Activated naive CD4-positive, alpha-beta T cell (primary cell): ENCODE data around the gene GALNT6.
A peak's percentile ranks its signal among the peaks of the same experiment; 100 is the strongest.
"Not testable (repeated sequence)": the region's sequence is repeated elsewhere in the genome, so short reads cannot be mapped to it uniquely, and the experiment has no call there.

ENCODE experiments used
- DNase-seq, 4 experiments: peaks; one replicate each; lab custom pipeline; 2025; lab: John Stamatoyannopoulos, UW

GALNT6 gene

DNA sequence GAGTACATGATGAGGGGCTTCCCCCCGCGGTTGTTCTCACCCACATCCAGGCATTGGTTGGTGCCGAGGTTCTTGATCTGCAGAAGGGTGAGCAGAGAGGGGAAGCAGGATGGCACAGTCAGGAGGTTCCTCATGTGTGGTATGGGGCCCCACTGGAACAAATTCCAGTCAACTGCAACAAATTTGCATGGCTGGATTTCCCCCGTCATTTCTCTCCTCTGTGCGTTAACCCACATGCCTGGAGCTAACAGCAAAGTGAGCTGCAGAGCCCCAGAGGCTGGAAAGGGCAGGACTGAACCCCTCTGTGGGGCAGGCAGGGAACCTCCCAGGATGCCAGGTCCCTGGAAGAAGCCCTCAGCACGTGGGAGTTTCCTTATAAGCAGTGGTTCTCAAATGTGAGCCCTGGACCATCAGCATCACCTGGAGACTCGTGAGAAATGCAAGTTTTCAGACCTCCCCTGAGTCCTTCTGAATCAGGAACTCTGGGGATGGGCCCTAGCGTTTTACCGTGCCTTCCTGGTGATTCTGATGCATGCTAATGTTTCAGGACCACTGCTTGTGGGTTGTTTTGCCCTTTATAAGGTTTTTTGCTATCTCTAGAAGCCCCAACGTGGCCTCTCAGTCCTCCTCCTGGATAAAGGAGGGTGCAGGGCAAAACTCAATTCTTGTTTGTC lies 33.7 kb downstream of the GALNT6 start:
- no peak for DNase-seq

DNA sequence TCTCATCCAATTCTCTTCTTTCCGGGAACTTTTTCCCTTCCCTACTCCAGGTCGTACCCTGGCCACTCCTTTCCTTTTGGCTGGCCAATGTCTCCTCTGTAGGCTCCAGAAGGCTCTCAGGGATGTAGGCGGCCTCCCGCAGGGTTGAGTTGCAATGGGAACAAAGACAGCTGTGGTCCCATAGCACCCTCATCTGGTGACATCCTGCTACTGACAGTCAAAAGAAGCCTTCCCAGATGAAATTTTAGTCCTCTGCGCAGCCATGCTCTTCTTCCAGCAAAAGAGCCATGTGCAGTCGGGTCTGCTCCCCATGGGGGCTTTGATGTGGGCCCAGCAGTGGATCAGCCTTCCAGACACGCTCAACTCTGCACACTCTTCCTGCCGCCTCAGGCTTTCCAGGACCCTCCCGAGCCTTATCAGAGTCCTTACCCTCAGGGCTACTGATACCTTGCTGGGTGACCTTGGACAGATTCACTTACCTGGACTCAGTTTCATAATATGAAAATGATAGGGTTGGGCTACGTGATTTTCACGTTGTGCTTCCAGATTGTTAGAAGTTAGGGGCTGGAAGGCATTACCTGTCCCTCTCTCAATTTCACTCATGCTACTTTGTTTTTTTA lies 39.2 kb downstream of the GALNT6 start:
- peak in 1 of 4 experiments; percentile 3 for DNase-seq

DNA sequence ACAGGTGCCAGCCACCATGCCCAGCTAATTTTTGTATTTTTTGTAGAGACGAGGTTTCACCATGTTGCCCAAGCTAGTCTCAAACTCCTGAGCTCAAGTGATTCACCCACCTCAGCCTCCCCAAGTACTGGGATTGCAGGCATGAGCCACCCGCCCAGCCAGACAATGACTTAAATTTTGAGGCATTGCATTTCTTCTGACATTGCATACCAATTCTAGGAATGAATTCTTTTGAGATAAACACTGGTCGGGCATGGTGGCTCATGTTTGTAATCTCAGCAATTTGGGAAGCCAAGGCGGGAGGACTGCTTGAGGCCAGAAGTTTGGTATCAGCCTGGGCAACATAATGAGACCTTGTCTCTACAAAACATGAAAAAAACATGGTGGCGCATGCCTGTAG lies 42.2 kb downstream of the GALNT6 start:
- DNase-seq: no peak

DNA sequence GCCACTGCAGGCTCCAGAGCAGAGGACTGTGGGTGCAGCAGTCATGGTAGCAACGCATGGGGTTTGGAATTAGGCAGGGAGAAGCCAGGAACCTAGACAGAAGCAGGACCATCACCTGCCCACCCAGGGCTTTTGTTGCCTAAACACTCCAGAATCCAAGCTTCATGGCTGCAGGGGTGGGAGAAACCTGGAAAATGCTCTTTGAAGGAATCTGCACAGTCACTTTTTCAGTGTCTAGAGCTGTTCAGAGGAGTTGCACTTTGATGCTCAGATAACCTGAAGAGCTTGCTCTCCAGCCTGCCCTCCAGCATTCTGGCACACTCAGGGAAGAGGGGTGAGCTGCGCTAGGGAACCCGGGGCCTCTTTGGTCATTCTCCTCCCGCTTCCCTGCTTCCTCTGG lies 43.1 kb downstream of the GALNT6 start:
- no peak for DNase-seq

DNA sequence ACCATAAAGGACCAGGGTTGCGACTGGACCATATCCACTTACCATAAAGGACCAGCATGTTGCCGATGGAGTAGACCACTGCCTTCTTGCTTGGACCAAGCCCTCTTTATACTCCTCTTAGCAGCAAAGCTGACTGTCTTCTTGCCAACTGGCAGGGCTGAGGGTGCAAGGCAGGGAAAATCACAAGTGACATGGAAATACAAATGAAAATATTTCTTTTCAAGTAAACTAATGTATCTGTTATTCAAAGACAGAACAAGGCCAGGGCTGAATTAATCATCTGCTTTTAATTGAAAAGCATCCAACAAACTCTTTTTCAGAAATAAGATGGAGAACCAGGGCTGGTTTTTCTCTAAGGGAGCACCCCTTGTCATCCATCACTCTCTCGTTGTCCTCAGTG lies 44.6 kb downstream of the GALNT6 start, which contains the start of gene CELA1:
Gene CELA1 (minus strand): TSS at position 99 of the 400 bp plus-strand sequence. CDS start 41 bp downstream, at position 58.
- no peak for DNase-seq

DNA sequence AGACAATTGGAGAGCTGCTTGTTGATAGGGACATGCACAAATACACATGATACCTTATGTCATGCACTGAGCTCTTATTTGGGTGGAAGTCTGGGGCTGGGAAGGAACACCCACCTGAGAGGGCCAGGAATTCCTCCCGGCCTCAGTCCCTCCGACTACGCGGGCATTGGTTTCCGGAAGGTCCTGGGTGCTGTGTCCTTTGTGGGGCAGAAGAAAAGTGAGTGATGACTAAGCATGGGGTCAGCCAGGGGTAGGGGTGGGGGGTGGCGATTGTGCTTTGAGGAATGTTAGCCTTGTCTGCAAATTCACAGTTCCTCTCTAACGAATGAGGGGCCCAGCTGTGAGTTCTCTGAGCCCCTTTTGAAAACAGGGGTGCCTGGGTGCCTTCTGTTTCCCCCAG lies 45.5 kb downstream of the GALNT6 start:
- DNase-seq: no peak

DNA sequence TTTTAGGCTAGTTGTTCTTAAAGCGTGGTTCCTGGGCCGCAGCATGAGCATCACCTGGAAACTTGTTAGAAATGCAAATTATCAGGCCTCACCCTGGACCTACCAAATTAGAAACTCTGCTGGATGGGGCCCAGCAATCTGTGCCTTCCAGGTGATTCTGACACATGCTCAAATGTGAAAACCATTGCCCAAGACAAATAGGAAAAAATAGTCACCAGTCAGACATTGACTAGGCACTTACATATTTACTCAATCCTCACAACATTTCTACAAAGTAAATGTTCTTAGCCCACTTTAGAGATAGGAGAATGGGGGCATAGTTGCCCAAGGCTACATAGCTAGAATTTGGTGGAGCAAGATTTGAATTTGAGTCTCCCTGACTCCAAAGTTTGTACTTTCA lies 48.0 kb downstream of the GALNT6 start:
- no peak for DNase-seq

DNA sequence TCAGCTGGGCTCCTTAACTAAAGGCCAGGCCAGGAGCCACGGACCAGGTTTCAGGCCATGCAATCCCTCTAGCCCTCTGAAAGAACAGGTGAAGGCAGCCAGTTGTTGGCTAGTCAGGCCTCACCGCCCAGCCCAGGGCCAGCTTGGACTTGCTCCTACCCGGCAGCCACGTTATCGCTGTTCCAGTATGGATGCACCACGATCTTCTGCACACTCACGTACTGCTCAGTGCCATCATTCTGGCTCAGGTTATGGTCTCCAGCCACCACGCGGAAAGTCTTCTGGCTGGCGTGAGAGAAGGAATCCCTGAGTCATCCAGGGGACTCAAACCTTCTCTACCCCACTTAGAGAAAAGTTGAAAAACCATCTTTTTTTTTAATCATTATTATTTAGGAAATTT lies 48.8 kb downstream of the GALNT6 start:
- DNase-seq: no peak

DNA sequence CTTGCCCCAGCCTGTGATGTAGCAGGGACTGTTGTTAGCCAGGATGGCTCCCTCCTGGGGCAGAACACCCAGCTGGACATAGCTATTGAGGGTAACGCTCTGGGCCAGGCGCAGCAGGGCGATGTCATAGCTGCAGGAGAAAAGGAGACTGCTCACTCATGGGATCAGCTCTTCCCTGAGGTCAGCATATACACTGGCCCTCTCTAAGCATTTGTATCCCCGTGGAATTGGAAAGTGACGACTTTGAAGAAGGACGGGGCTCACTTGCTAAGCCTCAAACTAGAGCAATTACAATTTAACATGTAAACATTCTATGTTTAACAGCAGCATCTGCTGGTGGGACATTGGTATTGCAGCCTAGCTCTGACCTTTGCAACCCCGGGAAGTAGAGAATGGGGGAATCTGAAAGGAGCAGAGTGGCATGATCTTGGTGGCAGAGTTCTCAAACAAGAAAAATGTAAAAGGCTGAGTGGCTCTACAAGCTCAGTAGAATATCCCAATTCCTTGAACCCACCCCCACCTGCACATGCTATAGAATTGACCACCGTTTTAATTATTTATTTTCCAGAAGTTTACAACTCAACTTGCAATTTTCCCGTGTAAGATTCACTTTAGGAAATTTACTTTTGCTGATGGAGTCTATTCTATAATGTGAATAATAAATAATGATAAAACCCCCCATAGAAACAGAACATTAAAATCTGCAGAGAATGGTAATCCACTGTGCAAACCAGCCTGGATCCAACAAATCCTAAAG lies 49.8 kb downstream of the GALNT6 start:
- peak in 3 of 4 experiments; percentile 26 to 54 (median 47) for DNase-seq

DNA sequence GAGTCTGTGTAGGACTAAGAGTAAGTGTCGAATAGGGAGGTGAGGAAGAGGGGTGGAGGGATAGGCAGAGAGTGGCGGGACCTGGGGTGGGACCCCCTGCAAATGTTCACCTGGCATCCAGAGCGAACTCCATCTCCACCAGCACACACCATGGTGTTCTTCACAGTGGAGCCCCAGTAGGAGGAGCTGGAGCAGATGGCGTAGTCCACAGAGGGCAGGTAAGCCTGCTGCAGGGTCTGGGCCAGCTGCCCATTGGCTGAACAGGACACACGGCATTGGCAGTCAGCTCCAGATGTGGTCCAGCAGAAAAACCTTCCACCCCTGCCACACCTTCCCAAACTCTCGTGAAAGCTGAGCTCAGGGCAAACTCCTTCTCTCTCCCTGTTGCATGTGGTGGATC lies 51.5 kb downstream of the GALNT6 start:
- DNase-seq: no peak

DNA sequence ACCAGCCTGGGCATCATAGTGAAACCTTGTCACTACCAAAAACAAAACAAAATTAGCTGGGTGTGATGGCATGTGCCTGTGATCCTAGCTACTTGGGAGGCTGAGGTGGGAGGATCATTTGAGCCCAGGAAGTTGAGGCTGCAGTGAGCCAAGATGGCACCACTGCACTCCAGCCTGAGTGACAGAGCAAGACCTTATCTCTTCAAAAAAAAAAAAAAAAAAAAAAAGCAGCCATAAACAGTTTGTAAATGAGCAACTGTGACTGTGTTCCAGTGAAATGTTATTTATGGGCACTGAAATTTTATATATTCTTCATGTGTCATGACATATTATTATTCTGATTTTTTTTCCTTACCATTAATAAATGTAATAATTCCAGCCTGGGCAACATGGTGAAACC lies 53.9 kb downstream of the GALNT6 start:
- DNase-seq: not testable (repeated sequence)

DNA sequence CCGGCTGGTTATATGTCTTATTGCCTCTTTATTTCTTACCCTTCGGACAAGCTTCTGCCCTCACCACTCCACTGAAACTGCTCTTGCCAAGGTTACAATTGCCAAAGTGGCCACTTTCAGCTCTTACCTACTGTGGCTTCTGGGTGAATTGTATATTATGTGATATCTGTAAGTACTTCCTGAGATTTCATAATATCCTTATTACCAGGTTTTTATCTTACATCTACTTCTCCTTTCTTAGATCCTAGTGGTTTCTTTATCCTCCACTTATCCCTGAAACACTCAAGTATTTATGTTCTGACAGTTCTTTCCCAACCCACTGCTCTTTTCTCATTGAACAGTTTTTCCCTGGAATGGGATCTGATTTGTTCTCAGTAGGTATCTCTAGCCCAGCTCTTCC lies 55.3 kb downstream of the GALNT6 start:
- DNase-seq: no peak

DNA sequence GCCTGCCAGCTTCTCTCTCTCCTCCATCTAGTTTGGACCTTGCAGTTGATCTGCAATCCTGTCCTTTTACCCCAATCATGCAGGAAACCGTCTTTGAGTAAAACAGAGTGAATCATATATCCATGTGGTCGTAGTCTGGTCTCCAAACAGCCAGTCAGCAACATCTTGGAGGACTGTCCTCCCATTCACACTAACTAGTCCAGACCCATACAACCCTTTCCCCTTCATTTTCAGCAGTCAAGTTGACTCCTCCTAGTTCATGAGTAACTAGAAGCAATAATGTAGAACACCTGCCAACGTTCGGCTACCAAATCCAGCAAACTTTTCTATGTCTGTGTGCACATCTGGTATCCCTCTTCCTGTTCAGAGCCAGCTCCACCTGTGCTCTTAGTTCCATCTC lies 56.4 kb downstream of the GALNT6 start:
- no peak for DNase-seq

DNA sequence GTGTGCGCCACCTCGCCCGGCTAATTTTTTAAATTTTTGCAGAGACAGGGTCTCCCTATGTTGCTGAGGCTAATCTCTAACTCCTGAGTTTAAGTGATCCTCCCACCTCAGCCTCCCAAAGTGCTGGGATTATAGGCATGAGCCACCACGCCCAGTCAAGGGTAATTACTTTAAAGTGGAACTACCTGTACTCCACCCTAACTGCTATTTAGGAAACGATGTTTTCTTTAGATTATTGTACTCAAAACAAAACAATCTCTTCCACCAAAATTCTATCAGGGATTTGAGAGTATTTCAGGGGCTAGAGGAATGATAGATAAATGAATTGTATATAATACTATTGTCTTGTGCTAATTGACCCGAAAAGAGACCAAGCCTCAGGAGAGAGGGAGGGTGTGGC lies 57.7 kb downstream of the GALNT6 start:
- DNase-seq: no peak

DNA sequence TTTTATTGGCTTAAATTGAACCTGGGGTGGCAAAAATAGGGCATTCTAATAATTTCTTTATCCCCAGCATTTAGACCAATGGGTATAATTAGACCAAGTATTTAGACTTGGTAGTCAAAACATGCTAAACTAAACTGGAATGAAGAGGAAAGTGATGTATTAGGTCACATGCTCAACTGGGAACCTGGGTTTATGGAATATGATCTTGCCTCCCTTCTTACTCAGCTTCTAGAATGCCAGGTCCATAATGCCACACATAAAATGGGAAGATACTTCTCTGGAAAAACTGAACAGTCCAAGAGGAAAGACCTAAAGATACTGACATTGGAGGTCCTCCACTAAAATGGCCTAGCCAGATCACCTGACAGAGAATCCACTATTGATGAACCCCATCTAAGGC lies 61.0 kb downstream of the GALNT6 start:
- DNase-seq: no peak

DNA sequence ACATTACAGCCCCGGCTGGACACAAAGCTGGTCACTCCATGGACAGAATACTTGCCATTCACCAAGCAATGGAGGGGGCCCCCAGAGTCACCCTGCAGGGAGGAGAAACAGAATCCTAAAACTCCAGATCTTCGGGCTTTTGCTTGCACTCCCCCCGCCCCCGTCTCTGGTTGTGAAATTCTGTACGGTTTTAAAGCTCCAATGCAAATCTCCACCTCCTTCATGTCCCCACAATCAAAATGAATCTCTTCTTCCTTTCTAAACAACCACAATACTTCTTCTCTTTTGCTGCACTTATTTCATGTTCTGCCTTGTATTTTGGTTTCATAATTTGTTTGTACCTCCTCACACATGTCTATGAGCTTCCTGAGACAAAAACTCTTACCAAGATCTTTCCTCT lies 61.5 kb downstream of the GALNT6 start:
- no peak for DNase-seq

DNA sequence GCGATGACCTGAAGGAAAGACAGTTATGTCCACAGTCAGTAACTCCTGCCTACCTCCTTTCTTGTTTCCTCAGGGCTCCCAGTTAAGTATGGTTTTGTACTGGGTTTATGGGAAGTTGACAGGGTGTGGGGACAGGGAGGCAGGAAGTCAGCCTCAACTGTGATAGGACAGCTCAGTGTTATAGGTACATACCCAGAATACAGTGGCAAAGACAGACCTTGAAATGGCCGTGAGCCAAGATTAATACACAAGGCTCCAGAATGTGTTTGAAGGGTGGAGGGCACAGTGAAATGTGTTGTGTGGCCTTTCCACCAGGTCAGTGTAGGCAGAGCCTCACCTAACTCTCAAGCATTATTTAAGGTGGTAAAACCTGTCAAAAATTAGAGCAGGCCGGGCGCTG lies 62.6 kb downstream of the GALNT6 start:
- DNase-seq: no peak

DNA sequence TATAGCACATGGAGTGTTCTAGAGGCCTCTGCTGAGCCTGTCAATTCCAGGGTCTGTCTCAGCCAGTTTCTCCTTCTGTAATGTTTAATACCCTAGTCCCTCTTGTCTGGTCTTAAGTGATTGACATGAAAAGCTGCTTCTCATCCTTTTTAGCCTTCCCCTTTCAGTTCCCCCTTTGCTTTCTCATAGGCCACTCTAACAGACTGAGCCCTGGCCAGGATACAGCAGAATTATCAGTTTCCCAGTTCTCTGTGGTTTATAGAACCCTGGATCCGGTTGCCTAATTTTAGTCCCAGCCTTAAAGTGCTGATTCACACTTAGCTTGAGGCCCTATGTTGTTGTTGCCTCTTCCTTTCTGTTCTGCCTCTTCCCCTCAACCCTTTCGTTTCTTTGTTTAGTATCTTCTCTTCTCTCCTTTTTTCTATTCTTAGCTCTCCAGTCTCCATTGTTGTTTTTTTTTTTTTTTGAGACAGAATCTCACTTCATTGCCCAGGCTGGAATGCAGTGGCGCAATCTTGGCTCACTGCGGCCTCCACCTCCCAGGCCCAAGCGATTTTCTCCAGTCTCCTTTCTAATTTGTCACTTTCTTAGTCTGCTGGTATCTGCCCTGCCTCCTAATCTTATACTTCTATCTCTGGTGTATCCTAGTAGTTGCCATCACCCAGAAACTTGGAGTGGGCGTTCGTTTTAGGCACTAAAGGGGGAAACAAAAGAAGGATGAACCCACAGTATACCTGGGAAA lies 64.3 kb downstream of the GALNT6 start:
- no peak for DNase-seq

DNA sequence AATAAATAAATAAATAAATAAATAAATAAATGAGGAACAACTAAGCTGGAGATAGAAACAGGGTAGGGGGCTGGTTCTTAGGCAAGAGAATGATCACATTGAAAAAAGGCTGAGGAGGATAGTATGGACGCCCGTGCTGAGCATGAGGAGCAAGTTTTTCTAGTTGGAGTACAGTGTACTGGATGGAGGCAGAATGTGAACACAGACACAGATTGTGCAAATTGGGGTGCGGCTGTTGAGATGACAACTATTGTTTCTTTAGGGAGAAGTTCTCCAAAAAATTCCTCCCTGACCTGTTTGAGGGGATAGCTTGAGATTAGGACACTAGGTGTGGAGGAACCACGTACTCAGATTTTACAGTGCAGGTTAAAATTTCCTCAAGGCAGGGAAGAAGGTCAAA lies 66.3 kb downstream of the GALNT6 start:
- DNase-seq: no peak

DNA sequence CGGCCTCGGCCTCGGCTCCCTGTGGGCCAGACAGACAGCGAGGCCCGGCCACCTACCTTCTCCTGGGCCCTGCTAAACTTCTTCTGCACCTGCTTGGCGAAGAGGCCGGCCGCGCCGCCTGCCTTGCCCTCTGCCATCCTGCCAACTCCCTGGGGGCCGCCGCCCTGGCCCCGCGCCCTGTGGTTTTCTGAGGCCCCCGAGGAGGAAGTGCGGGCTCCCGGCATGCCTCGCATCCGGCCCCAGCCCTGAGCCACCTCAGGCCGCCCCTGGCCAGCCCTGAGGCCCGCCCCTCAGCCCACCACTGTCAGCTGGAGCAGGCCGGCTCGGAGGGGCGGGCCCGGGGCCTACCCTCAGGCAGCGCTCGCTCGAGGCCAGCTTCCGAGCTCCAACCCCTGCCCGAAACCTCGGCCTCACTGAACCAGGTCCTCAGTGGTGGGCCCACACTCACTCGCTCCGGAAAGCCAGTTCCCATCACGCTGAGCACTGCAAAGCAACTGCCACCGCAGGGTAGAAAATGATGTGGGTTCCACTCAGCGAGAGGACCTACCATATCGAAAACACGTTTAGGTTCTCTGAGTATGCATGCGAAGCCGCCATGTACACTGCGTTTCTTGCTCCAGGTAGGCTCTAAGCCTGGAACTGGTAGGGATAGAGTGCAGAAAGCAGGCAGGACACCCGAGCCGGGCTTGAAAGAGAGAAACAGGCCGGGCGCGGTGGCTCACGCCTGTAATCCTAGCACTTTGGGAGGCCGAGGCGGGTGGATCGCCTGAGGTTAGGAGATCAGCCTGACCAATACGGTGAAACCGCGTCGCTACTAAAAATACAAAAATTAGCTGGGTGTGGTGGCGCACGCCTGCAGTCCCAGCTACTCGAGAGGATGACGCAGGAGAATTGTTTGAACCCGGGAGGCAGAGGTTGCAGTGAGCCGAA lies 67.0 kb downstream of the GALNT6 start, which contains the start of gene BIN2:
Gene BIN2 (minus strand): TSS at position 209 of the 930 bp plus-strand sequence. CDS start 72 bp downstream, at position 137.
- DNase-seq: peak in 3 of 4 experiments; percentile 40 to 63 (median 55)

DNA sequence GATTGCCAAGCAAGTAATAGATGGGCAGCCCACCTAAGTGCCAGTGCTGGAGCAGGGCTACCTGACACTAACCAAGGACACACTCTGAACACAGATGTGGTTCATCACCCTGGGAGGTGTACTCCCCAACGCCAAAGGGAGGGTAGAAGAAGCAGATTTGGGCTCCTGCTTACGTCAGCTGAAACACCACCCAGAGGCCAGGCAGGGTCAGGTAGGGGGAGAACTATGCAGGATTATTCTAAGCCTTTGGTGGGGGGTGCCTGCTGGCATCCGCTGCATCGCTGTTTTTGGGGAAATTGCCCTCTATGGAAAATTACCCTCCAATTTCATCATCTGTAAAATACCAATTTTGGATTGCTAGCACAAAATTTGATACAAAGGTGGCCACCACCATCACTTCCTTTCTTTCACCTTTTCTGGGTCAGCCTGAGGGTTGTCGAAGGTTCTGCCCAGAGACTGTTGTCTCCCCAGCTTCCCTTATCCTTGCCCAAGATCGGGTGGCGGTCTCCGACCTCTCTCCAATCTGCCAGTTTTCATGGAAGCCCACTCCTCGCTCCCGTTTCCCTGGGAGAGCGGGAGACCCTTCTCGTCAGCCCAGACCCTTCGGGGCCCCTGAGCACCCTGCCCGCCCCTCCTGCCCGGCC lies 67.8 kb downstream of the GALNT6 start:
- DNase-seq: peak in 3 of 4 experiments; percentile 10 to 35 (median 26)
